OCI-LY7 (cell line): ENCODE results near the gene CD79A. TPM values are rescaled to one million over a fixed set of nuclear protein-coding genes. Genes with fewer than 3 reads are reported as not detected.

Experiments used
- BruUV-seq: library from RNA; stranded (reverse); fragments of 400-500 nt; replicated peaks from 2 replicates; lab custom pipeline; 2021; lab: Mats Ljungman, UMichigan
- CTCF ChIA-PET: fragments of 300-600 bp; sonication (Branson Sonifier 250); formaldehyde crosslinking; loops from one replicate; lab custom pipeline; 2022; ENCODE audit warnings: antibody characterized with exemption; ENCODE audit not compliant: unreplicated experiment; lab: Charles Lee
- POLR2A ChIA-PET: fragments of 300-600 bp; sonication (Branson Sonifier 250); formaldehyde crosslinking; loops from one replicate; lab custom pipeline; 2022; ENCODE audit warnings: antibody characterized with exemption; lab: Charles Lee
- DNase-seq: peaks from one replicate; pipeline ENCODE4 v3.0.0-alpha.2; 2015; ENCODE audit warnings: low spot score
- H2AFZ ChIP-seq: fragments of 200-600 bp; sonication (generic), shearing (Covaris generic); 2 replicates; pipeline ENCODE4 v1.6.1; 2014; ENCODE audit warnings: mild to moderate bottlenecking, antibody characterized with exemption, low read length, moderate library complexity
- H3K27ac ChIP-seq: fragments of 200-600 bp; sonication (generic); 2 replicates; pipeline ENCODE4 v1.5.1; 2014; ENCODE audit warnings: mixed run types, low read depth, mild to moderate bottlenecking, moderate library complexity, low read length, inconsistent platforms; ENCODE audit not compliant: poor library complexity, severe bottlenecking
- H3K36me3 ChIP-seq: fragments of 200-600 bp; sonication (generic); 2 replicates; pipeline ENCODE4 v1.6.1; 2014; ENCODE audit warnings: mild to moderate bottlenecking, antibody characterized with exemption, low read length, moderate library complexity, mixed read lengths; ENCODE audit not compliant: insufficient read depth
- H3K4me1 ChIP-seq: fragments of 200-600 bp; sonication (generic); 2 replicates; pipeline ENCODE4 v1.5.1; 2014; ENCODE audit warnings: mild to moderate bottlenecking, low read length; ENCODE audit not compliant: insufficient read depth, poor library complexity, severe bottlenecking
- H3K4me2 ChIP-seq: fragments of 200-600 bp; sonication (generic); 2 replicates; pipeline ENCODE4 v1.6.1; 2014; ENCODE audit warnings: mild to moderate bottlenecking, low read length
- H3K4me3 ChIP-seq: fragments of 200-600 bp; sonication (generic); 2 replicates; pipeline ENCODE4 v1.5.1; 2014; ENCODE audit warnings: mild to moderate bottlenecking, low read depth, low read length; ENCODE audit not compliant: poor library complexity, severe bottlenecking
- H3K79me2 ChIP-seq: fragments of 200-600 bp; sonication (generic); 2 replicates; pipeline ENCODE4 v1.6.1; 2016; ENCODE audit warnings: low read depth, mild to moderate bottlenecking, low read length, moderate library complexity, mixed read lengths; ENCODE audit not compliant: insufficient read depth
- H3K9me2 ChIP-seq: fragments of 200-600 bp; sonication (generic); 2 replicates; pipeline ENCODE4 v1.6.1; 2016; ENCODE audit warnings: mild to moderate bottlenecking, low read length, mixed read lengths; ENCODE audit not compliant: insufficient read depth
- H3K9me3 ChIP-seq: fragments of 200-600 bp; sonication (generic); 2 replicates; pipeline ENCODE4 v1.6.1; 2014; ENCODE audit warnings: mild to moderate bottlenecking, mixed run types, low read length, mixed read lengths
- H4K20me1 ChIP-seq: fragments of 200-600 bp; sonication (generic); 2 replicates; pipeline ENCODE4 v1.6.1; 2014; ENCODE audit warnings: mild to moderate bottlenecking, antibody characterized with exemption, low read length, moderate library complexity, mixed read lengths; ENCODE audit not compliant: insufficient read depth
- EZH2phosphoT487 ChIP-seq: fragments of 200-600 bp; sonication (generic); IDR thresholded peaks from 2 replicates; pipeline ENCODE4 v1.6.1; 2018; ENCODE audit warnings: low read depth, borderline replicate concordance, mild to moderate bottlenecking, mixed run types, antibody characterized with exemption, low read length, moderate library complexity, mixed read lengths
- intact Hi-C: fragments of 100-400 bp; cut with micrococcal nuclease; formaldehyde crosslinking; loops from one replicate; pipeline ENCODE4 v1.10.0; 2022; ENCODE audit not compliant: unreplicated experiment
- total RNA-seq, 2 experiments: library from RNA; depleted of rRNA in 1 of 2; stranded (reverse); fragments of >200 nt in 1 of 2; shearing (Covaris generic) in 1 of 2; gene quantifications; 2 replicates each; pipeline ENCODE4 v1.2.3, GENCODE V29; 2014 to 2022
- TF ChIP-seq, protein P1 (sequence below): fragments of 200-600 bp; sonication (generic); conservative IDR thresholded peaks from 2 replicates; pipeline ENCODE4 v1.5.1; 2014; ENCODE audit warnings: mild to moderate bottlenecking, antibody characterized with exemption, low read length, moderate library complexity, mixed read lengths

Gene CD79A
- total RNA-seq, 2 experiments from 2014 or later: 1,094 to 1,195 TPM

DNA sequence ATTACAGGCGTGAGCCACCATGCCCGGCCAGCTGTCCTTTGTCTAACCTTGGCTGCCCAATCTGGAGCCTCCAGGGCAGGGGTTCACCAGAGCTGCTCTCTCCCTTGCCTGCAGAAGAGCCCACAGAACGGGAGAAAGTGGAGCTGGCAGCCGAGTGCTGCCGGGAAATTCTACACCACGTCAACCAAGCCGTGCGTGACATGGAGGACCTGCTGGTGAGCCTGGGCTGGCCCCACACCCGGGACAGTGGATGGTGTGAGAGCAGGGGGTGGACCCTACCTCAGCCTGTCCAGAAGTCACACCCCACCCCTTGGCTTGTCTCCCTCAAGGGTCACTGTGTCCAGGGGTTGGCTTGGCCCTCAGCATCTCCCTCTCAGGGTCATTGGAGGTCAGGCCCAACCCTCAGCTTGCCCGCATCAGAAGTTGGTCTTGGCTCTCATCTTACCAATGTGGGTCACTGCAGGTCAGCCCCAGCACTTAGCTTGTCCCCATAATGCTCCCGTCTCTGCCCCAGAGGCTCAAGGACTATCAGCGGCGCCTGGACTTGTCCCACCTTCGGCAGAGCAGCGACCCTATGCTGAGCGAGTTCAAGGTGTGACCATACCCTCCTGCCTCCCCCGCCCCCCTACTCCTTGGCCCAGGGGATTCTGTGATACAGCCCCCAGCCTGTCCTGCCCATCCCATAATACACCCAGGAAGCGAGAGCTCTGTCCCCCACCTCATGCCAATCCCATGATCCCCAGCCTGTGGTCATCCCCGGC is 26.3 kb downstream of the CD79A start:
- Histone ChIP-seq H3K36me3 (peaks cover 86% of the 10 kb centered on the region), H3K27ac (no peak overlapping the region), H3K4me2 (no peak overlapping the region), H3K79me2 (no peaks in the 10 kb centered on the region), H3K9me3 (no peaks in the 10 kb centered on the region), H3K4me3 (no peak overlapping the region), H2AFZ (no peak overlapping the region), H3K9me2 (no peaks in the 10 kb centered on the region), H4K20me1 (no peaks in the 10 kb centered on the region), H3K4me1 (no peaks in the 10 kb centered on the region)
- BruUV-seq: no TSS peak
- no peak for TF ChIP-seq EZH2phosphoT487
- TF ChIP-seq, protein P1, sequence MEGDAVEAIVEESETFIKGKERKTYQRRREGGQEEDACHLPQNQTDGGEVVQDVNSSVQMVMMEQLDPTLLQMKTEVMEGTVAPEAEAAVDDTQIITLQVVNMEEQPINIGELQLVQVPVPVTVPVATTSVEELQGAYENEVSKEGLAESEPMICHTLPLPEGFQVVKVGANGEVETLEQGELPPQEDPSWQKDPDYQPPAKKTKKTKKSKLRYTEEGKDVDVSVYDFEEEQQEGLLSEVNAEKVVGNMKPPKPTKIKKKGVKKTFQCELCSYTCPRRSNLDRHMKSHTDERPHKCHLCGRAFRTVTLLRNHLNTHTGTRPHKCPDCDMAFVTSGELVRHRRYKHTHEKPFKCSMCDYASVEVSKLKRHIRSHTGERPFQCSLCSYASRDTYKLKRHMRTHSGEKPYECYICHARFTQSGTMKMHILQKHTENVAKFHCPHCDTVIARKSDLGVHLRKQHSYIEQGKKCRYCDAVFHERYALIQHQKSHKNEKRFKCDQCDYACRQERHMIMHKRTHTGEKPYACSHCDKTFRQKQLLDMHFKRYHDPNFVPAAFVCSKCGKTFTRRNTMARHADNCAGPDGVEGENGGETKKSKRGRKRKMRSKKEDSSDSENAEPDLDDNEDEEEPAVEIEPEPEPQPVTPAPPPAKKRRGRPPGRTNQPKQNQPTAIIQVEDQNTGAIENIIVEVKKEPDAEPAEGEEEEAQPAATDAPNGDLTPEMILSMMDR: no peak
- DNase-seq: no peak
- intact Hi-C loops: no loop called here
- POLR2A ChIA-PET: no interaction called here
- CTCF ChIA-PET: no interaction called here

DNA sequence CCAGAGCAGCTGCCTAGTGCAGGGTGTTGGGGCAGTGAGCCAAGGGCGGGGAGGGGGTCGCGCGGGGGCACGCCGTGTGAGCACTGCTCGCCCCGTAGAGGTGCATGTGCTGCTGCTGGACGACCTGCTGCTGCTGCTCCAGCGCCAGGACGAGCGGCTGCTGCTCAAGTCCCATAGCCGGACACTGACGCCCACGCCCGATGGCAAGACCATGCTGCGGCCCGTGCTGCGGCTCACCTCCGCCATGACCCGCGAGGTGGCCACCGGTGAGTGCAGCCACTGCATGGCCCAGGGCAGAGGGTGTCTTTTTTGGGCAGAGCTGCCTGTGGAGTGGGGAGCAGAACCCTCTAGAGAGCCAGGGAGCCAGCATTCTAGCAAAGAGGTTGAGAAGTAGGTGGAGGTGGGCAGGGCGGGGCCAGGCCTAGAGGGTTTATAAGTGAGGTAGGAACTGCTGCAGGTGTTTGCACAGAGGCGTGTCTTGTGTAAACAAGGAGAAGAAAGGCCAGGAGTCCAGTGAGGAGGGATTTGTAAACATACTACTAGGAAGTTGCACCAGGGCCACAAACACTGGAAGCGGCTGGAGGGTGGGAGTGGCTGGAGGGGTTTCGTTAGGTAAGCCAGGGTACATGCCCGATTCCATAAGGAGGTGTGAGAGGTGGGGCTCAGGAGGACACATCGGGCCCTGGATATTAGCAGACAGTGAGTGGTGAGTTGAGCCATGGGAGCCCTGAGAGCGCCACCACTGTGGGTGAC is 27.2 kb downstream of the CD79A start:
- no peak for DNase-seq
- Histone ChIP-seq H2AFZ (no peak overlapping the region), H3K4me3 (no peak overlapping the region), H3K4me1 (no peaks in the 10 kb centered on the region), H3K9me3 (no peaks in the 10 kb centered on the region), H3K4me2 (no peak overlapping the region), H3K27ac (no peak overlapping the region), H4K20me1 (no peaks in the 10 kb centered on the region), H3K9me2 (no peaks in the 10 kb centered on the region), H3K79me2 (no peaks in the 10 kb centered on the region), H3K36me3 (peaks cover 77% of the 10 kb centered on the region)
- TF ChIP-seq, protein P1: no peak
- no peak for TF ChIP-seq EZH2phosphoT487
- BruUV-seq: no TSS peak
- ChIA-PET POLR2A (no interaction called here), CTCF (no interaction called here)
- intact Hi-C loops: no loop called here
